NCI-H1694 (cell line): ENCODE data around the gene CSRP1.
"Not testable (repeated sequence)": the region's sequence is repeated elsewhere in the genome, so short reads cannot be mapped to it uniquely, and the experiment has no call there.

Experiments
- DNase-seq: peaks from one replicate; lab custom pipeline; 2025; lab: John Stamatoyannopoulos, UW

Gene CSRP1

DNA sequence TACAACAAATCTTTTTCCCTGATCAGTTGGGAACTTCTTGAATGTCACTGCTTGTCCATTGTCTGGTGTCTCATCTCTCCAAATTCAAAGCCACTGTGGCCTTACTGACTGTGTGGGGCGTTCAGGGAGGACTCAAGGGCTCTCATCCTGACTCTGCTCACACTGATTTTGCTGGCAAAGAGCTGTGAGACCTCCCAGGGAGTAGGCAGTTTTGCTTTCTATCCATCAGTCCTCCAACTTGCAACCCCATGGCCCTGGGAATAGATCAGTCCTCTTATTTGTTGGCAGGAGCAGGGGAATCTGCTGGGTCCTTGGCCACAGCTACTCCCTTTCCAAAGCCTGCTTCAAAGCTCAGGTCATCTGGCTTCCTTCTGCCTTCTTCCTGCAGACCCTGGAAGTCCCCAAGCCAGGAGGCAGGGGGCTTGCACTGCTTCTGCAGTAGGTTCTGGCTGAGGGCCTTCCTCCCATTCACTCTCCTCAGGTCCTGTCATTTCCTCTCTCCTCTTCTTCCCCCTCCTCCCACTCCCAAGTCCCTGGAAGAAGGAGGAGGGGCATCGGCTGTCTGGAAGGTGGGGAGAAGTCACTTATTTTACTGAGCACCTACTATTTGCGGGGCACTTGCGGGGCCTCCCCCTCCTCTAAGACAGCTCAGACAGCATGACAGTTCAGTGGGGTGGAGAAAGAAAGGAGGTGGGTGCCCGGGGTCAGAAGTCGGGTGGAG is 31.1 kb upstream of the CSRP1 start:
- no peak for DNase-seq

DNA sequence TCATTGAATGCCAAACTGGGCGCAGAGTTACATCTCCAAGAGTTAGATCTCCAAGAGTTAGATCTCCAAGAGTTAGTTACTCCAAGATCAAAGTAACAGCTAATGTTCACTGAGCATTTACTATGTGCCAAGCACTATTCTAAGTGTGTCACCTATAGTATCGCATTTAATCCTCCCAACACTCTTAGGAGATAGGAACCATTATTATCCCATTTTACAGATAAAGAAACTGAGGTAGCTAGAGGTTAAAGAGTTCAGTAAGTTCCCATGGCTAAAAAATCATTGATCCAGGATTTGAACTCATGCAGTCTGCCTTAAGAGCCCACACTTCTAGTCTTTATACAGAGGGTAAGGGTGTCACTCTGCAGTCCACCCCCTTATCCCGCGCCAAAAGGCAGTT is 30.5 kb upstream of the CSRP1 start:
- no peak for DNase-seq

DNA sequence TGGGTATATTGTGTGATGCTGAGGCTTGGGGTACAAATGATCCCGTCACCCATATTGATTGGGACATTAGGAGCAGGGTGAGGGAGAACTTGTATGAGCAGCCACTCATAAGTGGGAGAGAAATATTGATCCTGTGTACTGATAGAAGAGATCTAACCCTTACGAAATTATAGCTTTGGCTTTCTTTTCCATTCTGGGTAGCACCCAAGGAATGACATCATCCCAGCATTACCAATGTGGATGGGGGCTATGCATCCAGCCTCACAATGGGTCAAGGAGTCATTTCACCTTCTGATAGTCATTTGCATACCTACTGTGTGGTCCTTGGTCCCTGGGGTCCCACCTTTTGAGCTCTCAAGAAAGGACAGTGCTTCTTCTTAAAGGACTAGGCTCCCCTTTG is 30.1 kb upstream of the CSRP1 start:
- DNase-seq: no peak

DNA sequence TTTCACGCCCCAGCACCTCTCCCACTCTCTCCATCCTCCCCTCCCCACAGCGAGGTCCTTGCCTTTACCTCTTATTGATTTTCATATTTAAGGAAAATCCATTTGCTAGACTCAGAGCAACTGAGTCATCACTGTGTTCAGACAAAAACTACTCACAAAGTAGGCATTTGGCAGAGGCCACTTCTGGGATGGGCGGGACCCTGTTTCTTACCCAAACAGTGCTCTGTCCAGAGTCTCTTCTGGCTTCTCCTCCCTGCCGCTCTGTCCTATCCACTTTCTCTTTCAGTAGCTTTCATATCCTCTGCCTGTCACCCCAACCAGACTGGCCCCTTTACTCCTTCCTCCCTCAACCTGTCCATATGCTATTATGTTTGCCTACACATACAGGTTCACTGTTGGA is 29.6 kb upstream of the CSRP1 start:
- DNase-seq: no peak

DNA sequence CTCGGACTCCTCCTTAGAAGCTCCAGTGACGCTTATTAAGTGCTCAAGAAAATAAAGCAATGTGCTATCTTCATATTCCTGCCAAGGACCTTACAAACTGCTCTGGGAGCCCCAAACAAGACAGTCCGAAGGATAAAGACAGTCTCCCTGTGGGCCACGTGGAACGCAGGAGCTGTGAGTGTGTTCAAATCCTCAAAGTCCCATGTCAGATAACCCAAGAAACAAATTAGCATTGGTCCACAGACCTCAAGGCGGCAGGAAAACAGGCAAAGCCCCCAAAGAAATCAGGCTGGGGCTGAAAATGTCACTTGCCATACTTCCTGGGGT is 29.0 kb upstream of the CSRP1 start:
- no peak for DNase-seq

DNA sequence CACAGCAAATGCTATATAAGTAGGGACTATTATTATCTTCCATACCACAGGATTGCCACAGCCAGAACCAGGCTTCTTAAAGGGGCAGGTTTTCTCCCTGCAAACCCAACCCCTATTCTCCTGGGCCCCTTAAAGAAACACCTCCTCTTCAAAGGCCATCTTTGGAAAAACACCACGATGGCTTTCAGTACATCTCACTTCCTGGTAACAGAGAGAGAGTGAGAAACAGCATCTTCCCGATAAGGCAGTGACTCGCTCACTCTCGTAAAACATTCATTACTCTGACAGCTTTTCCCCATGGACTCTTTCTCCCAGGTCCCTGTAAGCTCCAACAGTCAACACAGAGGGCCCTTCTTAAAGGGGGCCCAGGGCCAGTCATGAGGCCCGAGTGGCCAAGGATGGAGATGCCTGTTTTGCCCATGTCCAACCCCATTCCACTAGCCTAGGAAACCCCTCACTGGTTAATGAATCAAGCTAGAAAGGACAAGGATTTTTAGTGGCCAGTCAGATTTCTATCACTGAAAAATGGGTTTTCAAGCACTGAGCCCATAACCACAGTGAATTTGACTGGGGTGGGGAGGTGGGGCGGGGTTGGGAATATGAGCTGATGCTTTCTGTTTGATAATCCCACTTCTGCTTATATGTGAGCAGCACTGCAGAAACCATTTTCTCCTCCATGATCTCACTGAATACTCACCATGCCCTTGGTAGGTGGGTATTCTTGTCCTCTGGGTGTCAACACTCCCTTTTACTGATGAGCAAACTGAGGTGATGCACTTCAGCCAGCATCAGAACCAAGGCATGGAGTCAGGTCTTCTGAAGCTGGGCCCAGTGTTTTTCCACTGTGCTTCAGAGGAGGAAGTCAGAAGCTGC is 28.4 kb upstream of the CSRP1 start:
- no peak for DNase-seq

DNA sequence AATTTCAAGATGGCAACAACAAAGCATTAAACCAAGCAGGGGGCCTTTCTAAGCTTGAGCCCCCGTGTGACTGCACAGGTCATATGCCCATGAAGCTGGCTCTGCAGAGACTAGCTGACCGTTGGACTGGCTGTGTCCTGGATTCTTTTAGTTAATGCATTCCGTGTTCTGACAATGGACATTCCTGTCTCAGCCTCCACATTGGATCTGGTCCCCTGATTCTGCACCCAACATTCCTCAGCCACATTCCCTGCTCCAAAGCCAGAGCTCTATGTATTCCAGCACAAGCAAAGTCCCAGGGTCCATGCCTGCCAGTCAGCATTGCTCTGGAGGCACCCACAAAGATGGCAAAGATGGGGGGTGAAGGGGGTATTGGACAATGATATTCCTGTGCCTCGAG is 26.9 kb upstream of the CSRP1 start:
- DNase-seq: no peak

DNA sequence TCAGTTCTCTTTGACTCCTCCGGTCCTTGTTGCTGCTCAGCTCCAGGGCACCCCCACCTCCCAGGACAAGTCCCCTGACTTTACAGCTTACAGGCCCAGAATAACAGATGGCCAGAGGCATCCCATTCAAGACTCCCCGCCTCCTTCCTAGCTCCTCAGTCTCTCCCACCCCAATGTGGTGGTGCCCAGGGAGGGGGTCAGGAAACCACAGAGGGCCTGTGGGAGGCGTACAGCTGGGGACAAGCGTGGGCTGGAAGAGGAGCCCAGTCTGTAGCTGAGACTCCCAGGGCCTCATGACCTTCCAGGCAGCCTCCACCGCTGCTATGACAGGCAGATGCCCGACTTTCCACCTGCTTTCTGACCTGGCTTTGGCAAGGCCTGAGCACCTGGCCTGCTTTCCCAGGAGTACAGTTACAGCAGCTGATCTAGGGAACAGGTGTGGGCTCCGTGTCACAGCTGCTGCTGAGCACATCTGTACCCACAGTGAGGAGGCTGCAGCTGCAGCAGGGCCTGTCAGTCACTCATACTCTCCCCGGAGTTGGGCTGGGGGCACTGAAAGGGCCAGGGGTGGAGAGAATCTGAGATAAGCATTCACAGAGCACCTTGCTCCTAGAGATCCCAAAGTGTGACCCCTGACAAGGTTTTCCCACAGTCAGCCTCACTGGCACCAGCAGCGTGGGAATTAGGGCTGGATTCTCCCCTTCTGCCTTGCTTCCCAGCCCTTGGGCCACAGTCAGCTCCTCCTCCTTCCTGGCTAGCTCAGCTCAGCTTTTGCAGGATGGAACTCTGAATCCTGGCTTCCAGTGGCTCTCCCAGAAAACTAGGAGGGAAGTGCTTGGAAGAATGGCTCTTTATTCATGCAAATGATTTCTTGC is 24.9 kb upstream of the CSRP1 start:
- DNase-seq: no peak

DNA sequence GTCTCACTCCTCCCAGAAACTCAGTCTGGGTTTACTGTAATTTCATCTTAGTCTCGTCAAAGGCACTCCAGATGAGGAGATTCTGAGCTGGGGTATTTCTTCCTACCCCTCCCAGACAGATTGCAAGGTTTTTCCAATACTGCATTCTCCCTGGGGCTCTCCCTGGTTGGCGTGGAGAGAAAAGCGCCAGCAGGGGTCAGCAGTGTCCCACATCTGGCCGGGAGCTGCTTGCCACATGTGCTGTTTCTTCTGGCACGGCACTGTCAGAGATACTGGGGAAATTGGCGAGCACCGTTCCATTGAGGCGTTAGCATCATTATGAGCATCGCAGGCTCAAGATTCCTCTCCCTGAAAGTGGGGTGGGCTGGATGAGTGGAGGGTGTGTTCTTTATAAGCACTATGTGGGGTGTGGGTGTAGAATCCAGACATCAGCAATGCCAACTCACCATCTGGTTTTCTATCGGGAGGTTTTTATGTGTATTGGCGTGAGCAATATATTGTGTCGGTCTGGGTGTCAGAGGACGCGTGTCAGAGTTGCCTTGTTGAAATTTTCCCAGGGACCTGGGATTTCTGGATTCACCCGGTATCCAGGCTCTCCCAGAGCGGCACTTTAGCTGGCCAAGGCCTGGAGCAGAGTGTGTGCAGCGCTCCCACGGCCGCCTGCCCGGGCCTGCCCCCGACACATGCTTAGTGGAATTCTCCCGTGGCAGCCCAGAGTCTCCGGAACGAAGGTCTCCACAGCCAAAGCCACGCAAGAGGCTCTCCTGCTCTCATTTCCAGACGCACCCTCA is 24.0 kb upstream of the CSRP1 start:
- peak; percentile 83 for DNase-seq

DNA sequence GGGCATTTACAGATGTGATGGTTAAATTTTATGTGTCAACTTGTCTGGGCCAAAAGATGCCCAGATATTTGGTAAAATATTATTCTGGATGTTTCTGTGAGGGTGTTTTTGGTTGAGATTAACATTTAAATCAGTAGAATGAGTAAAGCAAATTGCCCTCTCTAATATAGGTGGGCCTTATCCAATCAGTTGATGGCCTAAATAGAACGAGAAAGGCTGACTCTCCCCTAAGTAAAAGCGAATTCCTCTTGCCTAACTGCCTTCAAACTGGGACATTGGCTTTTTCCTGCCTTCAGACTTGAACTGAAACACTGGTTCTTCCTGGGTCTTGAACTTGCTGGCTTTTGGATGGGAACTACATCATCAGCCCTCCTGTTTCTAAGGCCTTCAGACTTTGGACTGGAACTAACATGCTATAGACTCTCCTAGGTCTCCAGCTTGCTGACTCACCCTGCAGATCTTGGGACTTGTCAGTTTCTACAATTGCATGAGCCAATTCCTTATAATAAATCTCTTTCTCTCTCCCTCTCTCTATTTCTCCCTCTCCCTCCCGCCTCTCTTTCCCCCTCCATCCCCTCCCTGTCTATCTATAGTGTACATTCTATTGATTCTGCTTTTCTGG is 21.8 kb upstream of the CSRP1 start:
- no peak for DNase-seq

DNA sequence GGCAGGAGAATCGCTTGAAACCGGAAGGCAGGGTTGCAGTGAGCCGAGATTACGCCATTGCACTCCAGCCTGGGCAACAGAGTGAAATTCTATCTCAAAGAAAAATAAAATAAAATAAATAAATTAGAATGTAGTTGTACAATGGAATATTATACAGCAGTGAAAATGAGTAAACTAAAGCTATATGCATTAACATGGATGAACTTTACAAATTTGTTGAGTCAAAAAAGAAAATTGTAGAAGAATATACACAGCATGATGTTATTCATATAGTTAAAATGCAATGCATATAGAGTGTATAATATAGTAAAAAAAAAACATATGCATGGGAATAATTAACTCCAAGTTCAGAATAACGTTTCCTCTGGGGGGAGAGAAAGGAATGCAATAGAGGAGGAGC is 21.0 kb upstream of the CSRP1 start:
- DNase-seq: no peak

DNA sequence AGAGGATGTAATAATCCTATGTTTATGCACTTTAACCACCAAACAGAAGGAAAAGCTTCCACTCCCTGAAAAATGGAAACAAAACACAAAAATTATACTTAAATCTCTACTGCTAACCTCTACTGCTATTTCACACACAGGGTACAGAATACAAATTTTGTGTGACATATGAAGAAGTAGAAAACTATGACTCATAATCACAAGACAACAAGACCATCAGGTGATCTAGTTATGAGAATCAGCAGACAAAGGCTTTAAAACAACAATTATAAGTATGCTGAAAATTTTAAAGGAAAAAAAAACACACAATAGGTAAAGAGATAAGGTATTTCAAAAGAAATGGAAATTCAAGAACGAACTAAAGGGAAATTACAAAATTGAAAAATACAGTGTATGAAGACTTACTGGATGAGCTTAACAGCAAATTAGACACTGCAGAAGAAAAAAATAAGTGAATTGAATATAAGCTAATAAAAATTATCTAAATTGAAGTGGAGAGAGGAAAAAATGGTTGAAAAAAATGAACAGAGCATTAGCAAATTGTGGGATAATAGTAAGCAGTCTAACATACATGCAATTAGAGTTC is 18.4 kb upstream of the CSRP1 start:
- DNase-seq: no peak

DNA sequence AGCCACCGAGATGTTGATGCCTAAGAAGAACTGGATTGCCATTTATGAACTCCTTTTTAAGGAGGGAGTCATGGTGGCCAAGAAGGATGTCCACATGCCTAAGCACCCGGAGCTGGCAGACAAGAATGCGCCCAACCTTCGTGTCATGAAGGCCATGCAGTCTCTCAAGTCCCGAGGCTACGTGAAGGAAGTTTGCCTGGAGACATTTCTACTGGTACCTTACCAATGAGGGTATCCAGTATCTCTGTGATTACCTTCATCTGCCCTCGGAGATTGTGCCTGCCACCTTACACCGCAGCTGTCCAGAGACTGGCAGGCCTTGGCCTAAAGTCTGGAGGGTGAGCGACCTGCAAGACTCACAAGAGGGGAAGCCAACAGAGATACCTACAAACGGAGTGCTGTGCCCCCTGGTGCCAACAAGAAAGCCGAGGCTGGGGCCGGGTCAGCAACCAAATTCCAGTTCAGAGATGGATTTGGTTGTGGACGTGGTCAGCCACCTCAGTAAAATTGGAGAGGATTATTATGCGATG is 13.2 kb upstream of the CSRP1 start:
- not testable (repeated sequence) for DNase-seq

DNA sequence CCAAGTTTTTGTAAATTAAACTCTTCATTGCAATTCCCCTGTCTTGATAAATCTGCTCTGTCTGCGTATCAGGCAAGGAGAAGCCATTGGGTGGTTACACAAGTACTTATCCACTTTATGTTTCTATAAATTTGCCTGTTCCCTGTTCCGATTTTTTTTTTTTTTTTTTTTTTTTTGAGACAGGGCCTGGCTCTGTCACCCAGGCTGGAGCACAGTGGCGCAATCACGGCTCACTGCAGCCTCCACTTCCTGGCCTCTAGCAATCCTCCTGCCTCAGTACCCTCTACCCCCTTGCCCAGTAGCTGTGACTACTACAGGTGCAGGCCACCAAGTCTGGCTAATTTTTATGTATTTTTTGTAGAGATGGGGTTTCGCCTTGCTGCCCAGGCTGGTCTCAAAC is 11.1 kb upstream of the CSRP1 start:
- no peak for DNase-seq

DNA sequence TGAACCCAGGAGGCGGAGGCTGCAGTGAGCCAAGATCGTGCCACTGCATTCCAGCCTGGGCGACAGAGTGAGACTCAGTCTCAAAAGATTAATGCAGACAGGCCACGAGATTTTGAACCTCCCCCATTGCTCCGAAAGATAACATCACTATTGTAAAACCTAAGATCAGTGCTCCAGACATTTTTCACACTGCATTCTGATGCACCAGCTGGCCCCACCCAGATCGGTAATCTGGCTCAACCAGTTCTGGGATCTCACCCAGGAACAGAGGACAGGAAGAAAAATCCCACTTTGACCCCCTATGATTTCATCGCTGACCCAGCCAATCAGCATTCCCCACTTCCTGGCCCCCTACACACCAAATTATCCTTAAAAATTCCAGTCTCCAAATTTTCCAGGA is 10.7 kb upstream of the CSRP1 start:
- DNase-seq: no peak

DNA sequence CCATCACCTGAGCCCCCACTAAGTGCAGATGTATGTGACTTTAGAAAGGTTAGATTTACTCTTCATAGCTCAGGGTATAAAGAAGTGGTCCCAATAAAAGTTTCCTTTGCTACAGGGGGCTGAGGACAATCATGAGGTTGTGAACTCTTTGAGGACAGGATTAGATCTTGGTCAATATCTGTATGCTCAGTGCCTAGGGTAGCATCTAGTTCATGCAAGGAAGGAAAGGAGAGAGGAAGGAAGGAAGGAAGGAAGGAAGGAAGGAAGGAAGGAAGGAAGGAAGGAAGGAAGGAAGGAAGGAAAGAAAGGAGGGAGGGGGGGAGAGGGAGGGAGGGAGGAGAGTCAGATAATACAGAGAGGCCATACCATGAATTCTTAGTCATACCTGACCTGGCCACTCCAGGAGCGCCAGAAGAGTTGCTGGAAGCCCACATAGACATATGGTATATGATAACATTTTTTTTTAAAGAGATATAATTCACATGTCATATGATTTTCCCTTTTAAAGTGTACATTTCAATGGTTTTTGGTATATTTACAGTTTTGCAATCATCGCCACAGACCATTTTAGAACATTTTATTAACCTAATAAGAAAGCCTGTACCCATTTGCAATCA is 9.7 kb upstream of the CSRP1 start:
- no peak for DNase-seq

DNA sequence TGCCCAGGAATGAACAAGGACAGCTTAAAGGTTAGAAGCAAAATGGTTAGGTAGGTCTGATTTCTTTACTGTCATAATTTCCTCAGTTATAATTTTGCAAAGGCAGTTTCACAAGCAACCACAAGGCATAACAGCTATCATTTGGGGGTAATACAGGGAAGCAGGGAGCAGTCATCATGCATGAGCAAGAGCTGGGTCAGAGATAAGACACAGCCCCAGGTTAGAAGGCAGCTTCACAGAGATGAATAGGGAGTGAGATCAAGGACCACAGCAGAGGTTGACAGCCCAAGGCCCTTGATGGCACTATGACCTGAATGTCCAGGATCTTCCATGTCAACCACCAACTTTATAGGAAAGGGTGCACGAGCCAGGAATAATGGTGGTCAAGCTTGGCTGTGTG is 9.0 kb upstream of the CSRP1 start:
- DNase-seq: no peak

DNA sequence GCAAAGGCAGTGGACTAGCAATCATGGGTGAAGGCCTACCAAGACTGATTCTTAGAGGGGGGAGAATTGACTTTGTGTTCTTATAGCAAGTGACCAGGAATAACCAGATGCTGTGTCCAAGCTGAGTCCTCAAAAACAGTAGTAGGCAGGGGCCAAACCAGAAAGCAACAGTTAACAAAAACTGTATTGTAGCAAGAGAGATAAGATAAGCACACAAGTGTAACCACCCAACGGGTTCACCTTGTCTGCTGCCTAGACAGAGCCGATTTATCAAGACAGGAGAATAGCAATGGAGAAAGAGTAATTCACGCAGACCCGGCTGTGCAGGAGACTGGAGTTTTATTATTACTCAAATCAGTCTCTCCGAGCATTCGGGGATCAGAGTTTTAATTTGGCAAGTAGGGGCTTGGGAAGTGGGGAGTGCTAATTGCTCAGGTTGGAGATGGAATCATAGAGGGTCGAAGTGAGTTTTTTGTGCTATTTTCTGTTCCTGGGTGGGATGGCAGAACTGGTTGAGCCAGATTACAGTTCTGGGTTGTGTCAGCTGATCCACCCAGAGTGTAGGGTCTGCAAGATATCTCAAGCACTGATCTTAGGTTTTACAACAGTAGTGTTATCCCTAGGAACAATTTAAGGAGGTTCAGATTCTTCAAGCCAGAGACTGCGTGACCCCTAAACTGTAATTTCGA is 8.3 kb upstream of the CSRP1 start:
- DNase-seq: no peak

DNA sequence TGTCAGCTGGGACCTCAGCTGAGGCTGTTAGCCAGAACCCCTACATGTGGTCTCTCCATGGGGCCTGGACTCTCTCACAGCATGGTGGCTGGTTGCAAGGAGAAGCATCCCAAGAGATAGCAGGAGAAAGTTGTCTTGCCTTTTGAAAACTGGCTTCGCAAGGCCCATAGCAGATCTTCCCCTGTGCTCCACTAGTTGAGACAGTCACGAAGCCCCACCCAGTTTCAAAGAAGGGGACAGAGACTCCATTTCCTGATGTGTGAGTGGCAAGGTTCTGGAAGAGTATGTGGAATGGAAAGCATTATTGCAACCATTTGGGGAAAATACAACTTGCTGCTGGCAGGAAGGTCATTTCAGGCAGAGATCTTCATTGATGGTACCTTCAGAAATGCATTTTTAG is 7.5 kb upstream of the CSRP1 start:
- DNase-seq: no peak
